HEK293T (cell line): Measurements from ENCODE around the gene ARHGEF28.
A peak's percentile ranks its signal among the peaks of the same experiment; 100 is the strongest.

ENCODE experiments used
- CTCF ChIA-PET: fragments of 350-600 bp; formaldehyde crosslinking; extraction: SDS; loops from one replicate; lab custom pipeline; 2021; ENCODE audit warnings: antibody characterized with exemption, inconsistent platforms; lab: Yijun Ruan, JAX
- POLR2A ChIA-PET: fragments of 350-600 bp; formaldehyde crosslinking; extraction: SDS; loops from one replicate; lab custom pipeline; 2020; ENCODE audit warnings: antibody characterized with exemption, inconsistent platforms; lab: Yijun Ruan, JAX
- DNase-seq: peaks from one replicate; pipeline ENCODE4 v3.0.0; 2012; ENCODE audit warnings: mixed read lengths; ENCODE audit errors: extremely low spot score
- ARNT ChIP-seq: fragments of 450-650 bp; IDR thresholded peaks from 2 replicates; pipeline ENCODE4 v1.6.1; 2017; ENCODE audit warnings: mild to moderate bottlenecking
- BHLHE40 ChIP-seq: fragments of 450-650 bp; IDR thresholded peaks from 2 replicates; pipeline ENCODE4 v1.6.1; 2016; ENCODE audit warnings: mild to moderate bottlenecking, moderate library complexity, borderline replicate concordance
- CTBP1 ChIP-seq: fragments of 450-650 bp; IDR thresholded peaks from 2 replicates; pipeline ENCODE4 v1.6.1; 2016; ENCODE audit warnings: borderline replicate concordance
- ELF4 ChIP-seq: fragments of 450-650 bp; IDR thresholded peaks from 2 replicates; pipeline ENCODE4 v1.6.1; 2017; ENCODE audit warnings: antibody characterized with exemption
- FOXA1 ChIP-seq: fragments of 450-650 bp; IDR thresholded peaks from 2 replicates; pipeline ENCODE4 v1.6.1; 2016; ENCODE audit warnings: mild to moderate bottlenecking
- FOXK2 ChIP-seq: fragments of 450-650 bp; IDR thresholded peaks from 2 replicates; pipeline ENCODE4 v1.6.1; 2016; ENCODE audit warnings: mild to moderate bottlenecking
- FOXM1 ChIP-seq: fragments of 450-650 bp; IDR thresholded peaks from 2 replicates; pipeline ENCODE4 v1.6.1; 2017; ENCODE audit warnings: mild to moderate bottlenecking, borderline replicate concordance
- HDGF ChIP-seq: fragments of 450-650 bp; IDR thresholded peaks from 2 replicates; pipeline ENCODE4 v1.6.1; 2017; ENCODE audit warnings: antibody characterized with exemption, borderline replicate concordance
- L3MBTL2 ChIP-seq: fragments of 450-650 bp; conservative IDR thresholded peaks from 2 replicates; pipeline ENCODE4 v1.6.1; 2016; ENCODE audit warnings: mild to moderate bottlenecking
- LEF1 ChIP-seq: fragments of 450-650 bp; IDR thresholded peaks from 2 replicates; pipeline ENCODE4 v1.6.1; 2017; ENCODE audit warnings: mild to moderate bottlenecking, borderline replicate concordance
- NFRKB ChIP-seq: fragments of 450-650 bp; IDR thresholded peaks from 2 replicates; pipeline ENCODE4 v1.6.1; 2016; ENCODE audit warnings: mild to moderate bottlenecking, moderate library complexity
- PKNOX1 ChIP-seq: fragments of 450-650 bp; IDR thresholded peaks from 2 replicates; pipeline ENCODE4 v1.6.1; 2016
- SP1 ChIP-seq: fragments of 450-650 bp; IDR thresholded peaks from 2 replicates; pipeline ENCODE4 v1.6.1; 2017
- SUZ12 ChIP-seq: fragments of 450-650 bp; IDR thresholded peaks from 2 replicates; pipeline ENCODE4 v1.6.1; 2016; ENCODE audit warnings: mild to moderate bottlenecking
- TARDBP ChIP-seq: fragments of 450-650 bp; IDR thresholded peaks from 2 replicates; pipeline ENCODE4 v1.6.1; 2016
- ZNF384 ChIP-seq: fragments of 450-650 bp; IDR thresholded peaks from 2 replicates; pipeline ENCODE4 v1.6.1; 2016

Gene ARHGEF28

DNA sequence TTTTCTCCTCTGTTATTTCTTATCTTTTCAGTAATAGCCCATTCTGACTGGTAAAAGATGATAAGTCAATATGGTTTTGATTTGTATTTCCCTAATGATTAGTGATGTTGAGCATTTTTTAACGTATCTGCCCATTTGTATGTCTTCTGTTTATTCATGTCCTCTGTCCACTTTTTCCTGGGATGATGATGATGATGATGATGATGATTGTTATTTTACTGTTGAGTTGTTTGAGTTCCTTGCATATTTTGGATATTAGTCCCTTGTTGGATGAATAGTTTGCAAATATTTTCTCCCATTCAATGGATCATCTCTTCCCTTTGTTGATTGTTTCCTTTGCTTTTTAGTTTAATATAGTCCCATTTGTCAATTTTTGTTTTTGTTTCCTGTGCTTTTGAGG, 33.4 kb upstream of the ARHGEF28 start:
- TF ChIP-seq BHLHE40 (no peak), TARDBP (no peak), PKNOX1 (no peak), LEF1 (no peak), ARNT (no peak), SUZ12 (no peak), SP1 (no peak), HDGF (no peak), ELF4 (no peak), ZNF384 (no peak), NFRKB (no peak), FOXK2 (no peak), L3MBTL2 (no peak), CTBP1 (no peak), FOXM1 (no peak), FOXA1 (no peak)
- ChIA-PET POLR2A (interaction anchor here (1.2 kb wide), 1 partner anchor 194 kb away, joined by 3 read pairs; no protein-coding TSS in a partner anchor), CTCF (interaction anchor here (0.6 to 3.1 kb wide), 2 partner anchors 45 to 200 kb away, joined by 6 to 28 read pairs; no protein-coding TSS in a partner anchor)
- no peak for DNase-seq

DNA sequence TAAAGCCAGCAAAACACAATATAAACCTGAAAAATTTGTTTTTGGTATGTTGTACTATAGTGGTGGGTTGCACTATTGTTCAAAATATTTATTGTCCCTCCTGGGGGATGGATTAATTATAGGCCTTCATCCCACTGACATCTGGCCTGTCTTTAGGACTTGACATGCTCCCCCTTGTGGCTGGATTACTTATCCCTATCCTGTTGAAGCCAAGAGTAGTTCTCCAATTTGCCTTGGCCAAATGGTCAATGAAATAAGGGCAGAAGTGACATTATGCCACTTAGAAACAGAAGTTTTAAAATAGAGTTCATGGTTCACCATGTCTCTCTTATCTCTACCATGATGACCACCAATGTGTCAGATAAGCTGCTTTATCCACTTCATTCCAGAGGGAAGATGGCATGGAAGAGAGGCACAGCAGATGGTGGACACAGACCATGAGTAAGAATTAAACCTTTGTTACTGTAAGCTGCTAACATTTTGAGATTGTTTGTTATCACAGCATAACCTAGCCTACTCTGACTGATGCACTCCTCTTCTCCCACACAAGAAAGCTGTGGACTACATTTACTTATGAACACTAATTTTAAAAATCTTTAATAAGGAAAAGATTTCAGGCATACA, 29.2 kb upstream of the ARHGEF28 start:
- POLR2A ChIA-PET = no interaction called here

DNA sequence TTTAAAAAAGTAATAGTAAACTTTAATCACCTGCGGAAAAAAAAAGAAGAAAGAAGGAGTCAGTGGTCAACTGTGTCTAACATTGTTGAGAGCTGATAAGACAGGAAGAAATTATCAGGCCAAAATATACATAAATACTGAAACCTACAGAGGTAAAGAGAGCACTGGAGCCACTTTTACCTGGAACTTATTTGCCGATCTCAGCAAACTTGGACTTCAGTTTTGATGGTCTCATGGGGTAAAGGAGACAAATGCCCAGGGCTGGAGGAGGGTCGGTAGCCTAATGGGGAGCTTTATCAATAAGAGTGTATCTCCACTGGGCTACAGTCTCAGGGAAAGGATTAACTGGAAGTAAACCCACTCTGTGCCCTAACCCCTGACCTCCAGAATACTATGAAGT, 26.6 kb upstream of the ARHGEF28 start:
- ChIA-PET CTCF (no interaction called here), POLR2A (no interaction called here)
- TF ChIP-seq SUZ12 (no peak), HDGF (no peak), LEF1 (no peak), ZNF384 (no peak), FOXM1 (no peak), PKNOX1 (no peak), ELF4 (no peak), BHLHE40 (no peak), L3MBTL2 (no peak), TARDBP (no peak), NFRKB (no peak), SP1 (no peak), CTBP1 (no peak), ARNT (no peak), FOXA1 (no peak), FOXK2 (no peak)
- no peak for DNase-seq

More for the DNA sequence above, 29.2 kb upstream of the ARHGEF28 start:
- peak; percentile 44 for DNase-seq
- CTCF ChIA-PET = interaction anchor here (0.8 to 1.3 kb wide), 2 partner anchors 53 to 195 kb away, joined by 3 read pairs; no protein-coding TSS in a partner anchor
- TF ChIP-seq L3MBTL2 (no peak), SP1 (no peak), ZNF384 (no peak), ARNT (no peak), SUZ12 (no peak), BHLHE40 (no peak), PKNOX1 (peak; percentile 40; the same call in 1 of the 2 replicates)

- DNase-seq = no peak
- no peak for TF ChIP-seq SUZ12
- TF ChIP-seq HDGF = no peak
- TF ChIP-seq ARNT = no peak
- no peak for TF ChIP-seq ELF4
- TF ChIP-seq ZNF384 = no peak
- TF ChIP-seq NFRKB = no peak
- TF ChIP-seq FOXM1 = no peak
- CTCF ChIA-PET = interaction anchor here (0.6 kb wide), 1 partner anchor 69 kb away, joined by 4 read pairs; no protein-coding TSS in a partner anchor
- POLR2A ChIA-PET = no interaction called here
Measured at GRCh38 chr5:73603998-73604397, 22.0 kb upstream of the ARHGEF28 start.

DNA sequence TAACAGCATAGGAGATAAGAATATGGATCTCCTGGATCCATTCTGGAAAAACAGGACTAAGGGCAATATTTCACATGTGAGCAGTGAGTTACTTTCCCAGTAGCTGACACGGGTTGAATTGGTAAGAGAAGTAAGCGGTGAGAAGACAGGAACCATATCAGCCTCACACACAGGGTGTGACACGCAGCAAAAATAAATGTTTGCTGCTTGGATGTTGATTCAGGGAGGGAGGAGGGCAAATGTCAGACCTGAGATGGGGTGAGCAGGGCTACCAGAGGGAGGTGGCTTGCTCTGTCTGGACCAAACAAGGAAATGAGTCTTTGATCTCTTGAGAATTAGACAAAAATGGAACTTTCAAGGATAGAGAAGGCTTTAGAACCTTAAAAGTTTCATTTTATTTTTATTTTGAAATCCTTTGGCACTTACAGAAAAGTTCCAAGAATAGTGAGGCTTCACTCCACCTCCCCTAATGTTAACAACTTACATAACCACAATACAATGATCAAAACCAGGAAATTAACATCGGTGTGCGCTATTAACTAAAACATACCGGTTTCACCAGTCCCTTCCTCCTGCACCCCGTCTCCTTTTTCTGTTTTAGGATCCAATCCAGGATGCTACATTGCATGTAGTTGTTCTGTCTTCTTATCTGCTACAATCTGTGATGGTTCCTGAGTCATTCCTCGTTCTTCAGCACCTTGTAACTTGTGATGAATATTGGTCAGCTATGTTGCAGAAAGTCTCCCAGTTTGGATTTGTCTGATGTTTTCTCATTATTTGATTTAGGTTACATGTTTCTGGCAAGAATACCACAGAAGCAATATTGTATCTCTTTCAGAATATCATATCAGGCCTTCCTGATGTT, 20.5 kb upstream of the ARHGEF28 start:
- POLR2A ChIA-PET = no interaction called here
- no peak for DNase-seq
- TF ChIP-seq PKNOX1 (no peak), NFRKB (no peak), ARNT (no peak), CTBP1 (no peak), BHLHE40 (no peak), TARDBP (no peak), SP1 (no peak), FOXA1 (no peak), LEF1 (no peak), L3MBTL2 (no peak), HDGF (no peak), SUZ12 (no peak), ZNF384 (no peak), ELF4 (no peak), FOXM1 (no peak), FOXK2 (no peak)
- CTCF ChIA-PET = no interaction called here
